Muscle of arm (tissue), 12 donors: ENCODE measurements around the gene TCN2. TPM values are rescaled to one million over a fixed set of nuclear protein-coding genes. Genes with fewer than 3 reads are reported as not detected.
"Not testable (repeated sequence)": the region's sequence is repeated elsewhere in the genome, so short reads cannot be mapped to it uniquely, and the experiment has no call there.

Experiments
- DNase-seq: peaks from one replicate; pipeline ENCODE4 v3.0.0-alpha.2; 2013
- polyA plus RNA-seq, 12 donors: library from polyadenylated mRNA; unstranded; fragments of 120-200 nt; gene quantifications; one replicate each; pipeline ENCODE4 v1.2.1, GENCODE V29; 2013; ENCODE audit not compliant: insufficient read length in 12 of 12

TCN2 gene
- polyA plus RNA-seq, 12 donors = 6.7 to 14.6 (median 10.2) TPM; not detected in 2

- DNase-seq = no peak
Observed at GRCh38 chr22:30643055-30643875, 36.3 kb downstream of the TCN2 start.

DNA sequence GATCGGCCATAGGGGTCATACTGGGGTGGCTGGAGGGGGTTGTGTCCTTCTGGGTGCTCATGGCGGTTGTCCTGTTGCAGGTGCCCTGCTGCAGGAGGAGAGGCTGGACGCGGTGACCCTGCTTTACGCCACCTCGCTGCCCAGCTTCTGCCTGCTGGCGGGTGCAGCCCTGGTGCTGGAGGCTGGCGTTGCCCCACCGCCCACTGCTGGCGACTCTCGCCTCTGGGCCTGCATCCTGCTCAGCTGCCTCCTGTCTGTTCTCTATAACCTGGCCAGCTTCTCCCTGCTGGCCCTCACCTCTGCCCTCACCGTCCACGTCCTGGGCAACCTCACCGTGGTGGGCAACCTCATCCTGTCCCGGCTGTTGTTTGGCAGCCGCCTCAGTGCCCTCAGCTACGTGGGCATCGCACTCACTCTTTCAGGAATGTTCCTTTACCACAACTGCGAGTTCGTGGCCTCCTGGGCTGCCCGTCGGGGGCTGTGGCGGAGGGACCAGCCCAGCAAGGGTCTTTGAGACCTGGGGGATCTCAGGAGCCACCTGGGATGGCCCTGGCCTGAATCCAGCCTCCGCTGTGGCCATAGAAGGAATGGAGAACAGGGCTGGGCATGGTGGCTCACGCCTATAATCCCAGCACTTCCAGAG is 39.7 kb downstream of the TCN2 start:
- no peak for DNase-seq

DNA sequence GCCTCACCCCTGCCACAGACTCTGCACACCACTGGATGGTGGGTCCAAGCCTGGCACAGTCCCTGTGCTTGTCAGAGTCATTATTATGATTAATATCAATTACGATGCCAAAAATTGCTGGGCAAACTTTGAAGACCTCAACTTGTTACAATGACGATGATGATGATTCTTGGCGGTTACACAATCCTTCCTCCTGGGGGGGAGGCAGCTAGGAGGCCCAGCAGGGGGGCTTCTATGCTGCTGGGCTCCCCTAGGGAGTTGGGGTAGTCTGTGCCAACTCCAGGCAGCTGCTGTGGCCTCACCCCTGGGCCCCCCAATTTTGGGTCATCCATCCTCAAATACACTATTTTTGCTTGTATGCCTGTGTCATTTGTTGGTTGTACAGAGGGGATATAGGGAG is 40.6 kb downstream of the TCN2 start:
- DNase-seq = no peak

- DNase-seq = no peak
Observed at GRCh38 chr22:30648825-30649224, 41.9 kb downstream of the TCN2 start.

GRCh38 chr22:30649430-30650007 is 42.5 kb downstream of the TCN2 start:
- DNase-seq = no peak

DNA sequence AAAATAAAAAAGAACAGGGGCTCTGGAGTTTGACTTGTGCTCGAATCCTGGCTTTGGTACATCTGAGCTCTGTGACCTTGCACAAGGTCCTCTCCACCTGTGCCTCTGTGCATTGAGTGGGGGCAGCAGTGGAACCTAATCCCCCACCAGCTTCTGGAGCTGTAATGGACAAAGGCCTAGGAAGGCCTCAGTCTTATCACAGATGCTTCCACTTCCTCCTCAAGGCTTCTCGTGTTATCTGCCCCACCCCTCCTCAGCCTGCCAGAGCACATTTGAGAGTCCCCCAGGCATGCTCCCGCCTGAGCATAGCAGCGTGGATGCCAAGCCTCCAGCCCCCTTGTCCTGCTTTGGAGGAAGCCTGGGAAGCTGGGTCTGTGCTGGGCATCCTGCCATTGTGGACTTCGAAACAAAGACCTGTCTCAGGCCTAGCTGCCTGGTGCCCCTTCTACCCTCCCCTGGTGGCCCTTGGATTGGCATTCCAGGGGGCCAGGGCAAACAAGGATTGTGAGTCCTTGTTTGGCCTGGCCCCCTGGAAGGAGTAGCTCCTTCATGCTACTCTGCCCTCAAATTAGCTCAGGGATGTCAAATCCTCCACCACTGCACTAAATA is 43.6 kb downstream of the TCN2 start:
- DNase-seq = no peak

GRCh38 chr22:30652852-30653251 is 45.9 kb downstream of the TCN2 start:
- no peak for DNase-seq

DNA sequence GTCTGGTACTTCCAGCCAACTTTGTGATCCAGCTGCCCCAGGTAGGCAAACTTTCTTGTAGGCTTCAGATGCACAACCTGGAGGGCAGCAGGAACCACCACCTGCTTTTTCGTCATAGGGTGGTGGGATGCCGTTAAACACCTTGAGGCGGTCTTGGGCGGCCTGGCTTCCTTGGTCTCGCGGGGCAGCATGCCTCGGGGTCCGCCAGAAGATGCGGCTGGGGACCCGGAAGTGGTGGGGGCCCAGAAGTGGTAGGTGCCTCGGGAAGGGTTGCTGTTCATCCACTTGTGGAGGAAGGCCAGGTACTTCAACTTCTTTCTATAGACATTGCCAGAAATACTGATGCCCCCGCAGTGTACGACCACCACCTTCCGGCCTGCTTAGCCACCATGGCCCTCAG is 47.4 kb downstream of the TCN2 start:
- no peak for DNase-seq

DNA sequence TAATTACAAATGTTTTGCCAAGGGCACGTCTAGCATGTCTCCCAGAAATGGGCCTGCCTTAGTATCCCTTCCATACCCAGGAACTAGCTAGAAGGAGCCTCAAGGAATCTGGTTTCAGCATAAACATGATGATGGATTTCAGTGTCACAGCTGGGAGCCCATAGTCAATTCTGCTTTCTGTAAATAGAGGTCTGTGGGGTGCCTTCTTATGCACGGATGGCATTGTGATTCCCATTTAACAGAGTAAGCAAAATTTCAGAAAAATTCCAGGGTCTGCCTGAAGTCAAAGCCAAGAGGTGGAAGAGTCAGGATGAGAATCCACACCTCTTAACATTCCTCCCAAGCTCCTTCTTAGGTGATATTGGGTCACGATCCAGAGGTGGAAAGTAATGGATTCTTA is 48.6 kb downstream of the TCN2 start:
- no peak for DNase-seq

DNA sequence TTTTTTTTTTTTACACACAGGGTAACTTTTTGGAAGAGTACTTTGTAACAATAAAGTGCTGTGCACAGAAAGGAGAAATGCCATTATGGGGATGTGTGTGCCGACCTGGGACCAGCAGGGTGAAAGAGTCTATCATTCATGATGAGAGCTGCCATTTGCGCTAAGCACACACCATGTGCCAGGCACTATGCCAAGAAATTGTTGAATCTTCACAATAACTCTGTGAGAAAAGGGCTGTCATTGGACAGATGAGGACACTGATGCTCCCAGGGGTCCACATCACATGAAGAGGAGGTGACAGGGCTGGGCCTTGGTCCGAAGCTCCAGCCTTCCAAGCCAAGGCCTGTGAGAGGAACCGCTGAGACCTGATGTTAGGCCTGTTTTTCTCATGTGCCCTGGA is 55.1 kb downstream of the TCN2 start:
- DNase-seq = no peak

DNA sequence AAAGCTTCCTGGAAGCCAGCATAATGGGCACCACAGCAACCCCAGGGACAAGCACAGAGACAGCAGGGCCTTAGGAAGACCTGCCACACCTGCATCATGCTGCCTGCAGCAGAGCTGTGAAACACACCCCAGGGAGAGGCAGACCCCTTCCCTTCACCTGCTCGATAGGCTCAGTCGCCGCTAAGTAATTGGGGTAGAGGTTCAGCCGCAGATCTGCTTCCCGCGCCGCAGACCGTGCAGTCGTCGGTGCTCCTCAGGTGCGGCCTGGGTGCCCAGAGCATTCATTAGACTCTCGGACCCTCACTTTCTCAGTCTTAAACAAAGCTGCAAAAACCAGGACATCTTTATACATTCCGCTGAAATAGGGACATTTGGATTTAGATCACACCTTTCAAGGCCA is 57.8 kb downstream of the TCN2 start:
- DNase-seq = no peak

- DNase-seq = no peak
Observed at GRCh38 chr22:30665266-30665665, 58.3 kb downstream of the TCN2 start.

DNA sequence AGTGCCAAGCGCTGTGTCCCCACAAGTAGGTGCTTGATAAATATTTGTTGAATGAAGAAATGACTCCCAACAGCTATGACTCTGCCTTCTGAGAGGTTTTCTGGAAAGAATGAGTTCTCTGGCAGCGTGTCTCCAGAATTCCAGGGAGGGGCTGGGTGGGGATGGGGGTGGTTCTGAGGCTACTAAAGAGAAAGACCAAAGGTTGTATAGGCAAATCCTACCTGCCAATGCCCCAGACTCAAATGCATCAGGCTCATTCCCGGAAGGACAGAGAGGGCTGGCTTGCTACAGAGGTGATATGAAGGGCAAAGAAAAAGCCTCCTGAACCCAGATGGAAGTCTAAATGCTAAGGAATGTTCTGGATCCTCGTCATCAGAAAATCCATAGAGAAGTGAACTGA is 58.8 kb downstream of the TCN2 start:
- DNase-seq = no peak

DNA sequence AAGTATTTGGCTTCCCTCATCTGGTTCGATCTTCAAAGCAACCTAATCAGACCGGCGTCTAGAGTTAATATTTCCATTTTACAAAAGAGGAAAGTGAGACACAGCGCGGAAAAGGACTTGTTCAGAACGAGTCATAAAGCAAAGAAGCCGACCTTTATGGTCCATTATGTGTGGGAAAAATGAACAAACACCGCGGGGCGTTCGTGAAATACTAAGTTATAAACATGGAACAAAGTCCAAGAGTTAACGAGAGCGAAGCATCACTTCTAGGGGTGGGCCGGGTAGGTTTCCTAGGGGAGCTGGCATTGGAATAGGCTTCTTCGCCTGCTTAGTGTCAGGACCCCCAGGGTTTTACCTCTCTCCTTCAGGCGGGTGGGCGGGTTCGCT is 60.1 kb downstream of the TCN2 start:
- no peak for DNase-seq

DNA sequence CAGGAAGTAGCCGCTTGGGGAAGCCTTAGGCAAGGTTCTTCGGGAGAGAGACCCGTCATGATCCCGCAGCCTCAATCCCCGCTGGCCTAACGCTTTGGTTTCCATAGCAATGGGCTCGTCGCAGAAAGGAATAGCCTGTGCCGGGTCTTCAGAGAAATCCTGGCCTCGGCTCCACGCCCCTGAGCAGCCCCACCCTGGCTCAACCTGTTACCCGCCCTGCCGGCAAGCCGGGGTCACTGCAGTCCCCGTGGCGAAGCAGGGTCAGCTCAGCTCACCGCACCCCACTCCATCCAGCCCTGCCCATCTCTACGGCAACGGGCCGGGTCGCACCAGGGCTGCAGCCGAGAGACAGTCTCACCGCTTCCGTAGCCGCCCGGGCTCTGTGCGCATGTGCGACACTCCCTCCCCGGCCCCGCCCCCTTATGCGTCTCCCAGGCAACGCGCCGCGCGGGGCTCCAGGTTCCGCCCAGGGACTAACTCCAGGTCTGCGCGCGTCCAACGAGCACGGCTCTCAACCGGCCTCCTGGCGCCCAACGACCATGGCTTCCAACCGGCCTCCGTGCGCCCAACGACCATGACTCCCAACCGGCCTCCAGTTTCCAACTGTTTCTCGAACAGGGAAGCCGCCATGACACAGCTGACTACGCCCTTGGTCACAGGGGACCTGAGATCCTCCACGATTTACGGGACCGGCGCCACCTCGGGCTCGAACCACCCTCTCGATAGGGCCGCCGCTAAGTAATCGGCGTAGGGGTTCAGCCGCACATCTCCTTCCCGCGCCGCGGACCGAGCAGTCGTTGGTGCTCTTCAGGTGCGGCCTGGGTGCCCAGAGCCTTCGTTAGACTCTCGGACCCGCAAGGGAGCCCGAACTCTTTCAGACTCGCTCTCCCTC is 60.8 kb downstream of the TCN2 start, which contains the start of gene DUSP18:
TSS of gene DUSP18 (minus strand) at position 382 of the 892 bp plus-strand sequence. CDS start 3,872 bp downstream, outside the sequence.
- DNase-seq = peak; percentile 92

DNA sequence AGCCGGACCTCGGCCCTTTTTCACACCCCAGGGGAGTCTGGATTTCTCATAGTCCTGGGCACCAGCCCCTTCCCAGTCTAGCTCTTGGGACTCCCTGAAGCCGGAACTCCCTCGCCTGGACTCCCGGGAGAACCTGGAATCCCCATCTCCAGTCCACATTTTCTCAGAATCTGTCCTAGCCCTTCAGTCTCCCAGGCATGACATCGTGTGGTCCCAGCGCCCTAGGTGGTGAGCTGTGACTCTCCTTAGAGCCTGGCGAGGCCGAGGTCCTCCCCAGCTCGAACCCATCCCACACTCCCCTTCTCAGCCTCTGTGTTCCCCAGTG is 61.4 kb downstream of the TCN2 start:
- DNase-seq = no peak

- no peak for DNase-seq
Observed at GRCh38 chr22:30671071-30671470, 64.1 kb downstream of the TCN2 start.

GRCh38 chr22:30673136-30673535 is 66.2 kb downstream of the TCN2 start:
- no peak for DNase-seq

DNA sequence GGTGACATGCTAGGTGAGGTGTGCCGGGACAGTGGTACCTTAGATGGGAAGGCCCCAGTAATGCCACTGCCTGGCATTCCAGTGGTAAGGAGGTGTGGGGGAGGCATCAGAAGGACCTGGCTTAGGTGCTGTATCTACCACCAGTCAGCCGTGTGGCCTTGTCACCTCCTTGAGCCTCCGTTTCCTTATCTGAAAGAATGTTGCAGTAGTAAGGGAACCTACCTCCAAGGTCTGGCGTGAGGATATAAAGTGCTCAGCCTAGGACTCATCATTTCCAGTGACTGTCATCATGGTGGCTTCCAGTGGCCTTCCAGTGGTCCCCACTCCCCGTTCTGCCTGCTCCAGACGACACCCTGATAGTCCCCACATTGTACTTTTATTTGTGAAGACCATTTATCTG is 67.5 kb downstream of the TCN2 start:
- no peak for DNase-seq

DNA sequence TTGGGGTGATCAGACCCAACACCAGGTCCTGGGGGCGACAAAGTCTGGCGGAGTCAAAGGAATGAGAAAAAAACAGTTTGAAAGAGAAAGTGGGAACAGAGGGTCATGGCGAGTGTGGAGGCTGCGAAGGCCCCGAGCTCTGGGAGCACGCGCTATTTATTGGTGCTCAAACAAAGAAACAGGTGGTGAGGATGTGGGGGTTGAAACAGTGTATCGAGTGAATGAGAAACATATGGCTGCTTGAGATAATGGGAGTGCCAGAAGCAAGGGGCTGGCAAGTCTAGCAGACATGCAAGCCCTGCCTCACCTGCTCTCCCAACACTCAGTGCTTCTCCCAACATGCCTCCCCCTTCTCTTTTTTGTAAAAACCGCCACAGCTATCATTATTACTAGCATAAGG is 68.5 kb downstream of the TCN2 start:
- no peak for DNase-seq

DNA sequence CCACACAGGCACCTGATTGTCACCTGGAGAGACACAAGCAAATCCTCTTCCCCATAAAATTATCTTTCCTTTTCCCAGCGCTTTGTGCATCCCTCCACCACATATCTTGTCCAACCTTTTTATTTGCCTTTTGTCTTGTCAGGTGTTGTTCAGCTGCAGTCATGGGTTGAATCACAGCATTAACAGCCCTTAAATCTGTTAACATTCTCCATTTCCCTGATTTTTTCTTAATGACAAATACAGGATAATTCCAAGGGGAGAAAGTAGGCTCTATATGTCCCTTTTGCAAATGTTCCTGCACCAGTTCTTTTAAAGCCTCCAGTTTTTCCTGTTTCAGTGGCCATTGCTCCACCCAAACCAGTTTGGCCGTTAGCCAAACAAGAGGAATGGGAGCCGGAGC is 69.6 kb downstream of the TCN2 start:
- DNase-seq = not testable (repeated sequence)
